HCT116 (cell line): Measurements from ENCODE around the gene TDRD9. TPM values are rescaled to one million over a fixed set of nuclear protein-coding genes. Genes with fewer than 3 reads are reported as not detected.

Source experiments
- ATAC-seq: fragments of 200-7000 bp; cut with Tn5 transposase; 2 replicates; pipeline ENCODE4 v1.9.1; 2020; ENCODE audit warnings: mild to moderate bottlenecking, moderate library complexity
- BruUV-seq: library from RNA; stranded (reverse); fragments of 400-500 nt; replicated peaks from 2 replicates; lab custom pipeline; 2021; lab: Mats Ljungman, UMichigan
- CTCF ChIA-PET: fragments of 300-600 bp; sonication (Branson Sonifier 250); formaldehyde crosslinking; loops from one replicate; lab custom pipeline; 2021; ENCODE audit warnings: antibody characterized with exemption; lab: Charles Lee
- POLR2A ChIA-PET: fragments of 300-600, 350-600 bp; sonication (Branson Sonifier 250); formaldehyde crosslinking; loops from one replicate; lab custom pipeline; 2021; ENCODE audit warnings: antibody characterized with exemption; lab: Charles Lee
- RAD21 ChIA-PET, 2 experiments: fragments of 300-600 bp; sonication (Branson Sonifier 250); formaldehyde crosslinking; loops; one replicate each; lab custom pipeline; 2023; ENCODE audit warnings: low total read pairs in 2 of 2; ENCODE audit not compliant: uncharacterized antibody in 2 of 2, unreplicated experiment in 2 of 2, low non-redundant PET in 1 of 2; lab: Charles Lee
- DNase-seq: peaks from one replicate; pipeline ENCODE4 v3.0.0-alpha.2; 2010; ENCODE audit warnings: low read depth, low spot score
- H2AFZ ChIP-seq: fragments of 200-600 bp; shearing (Covaris generic), sonication (generic); 2 replicates; pipeline ENCODE4 v1.6.1; 2017; ENCODE audit warnings: low read depth, mixed run types, mixed read lengths, antibody characterized with exemption, low read length; ENCODE audit not compliant: poor library complexity, severe bottlenecking
- H3K27ac ChIP-seq: 2 replicates; pipeline ENCODE4 v1.5.1; 2012; ENCODE audit warnings: low read depth, low read length
- H3K27me3 ChIP-seq: fragments of 200-600 bp; sonication (generic); 2 replicates; pipeline ENCODE4 v1.6.1; 2016; ENCODE audit warnings: mixed run types, low read length, mixed read lengths; ENCODE audit not compliant: insufficient read depth
- H3K36me3 ChIP-seq, 2 experiments: fragments of 200-500 bp in 1 of 2; fragments of 200-600 bp in 1 of 2; sonication (Bioruptor generic) in 1 of 2; sonication (generic) in 1 of 2; 2 replicates each; pipeline versions ENCODE4 v1.5.1 to v1.6.1; 2014 to 2016; ENCODE audit warnings: low read length in 2 of 2, inconsistent platforms in 1 of 2, mixed read lengths in 1 of 2, mixed run types in 1 of 2; ENCODE audit not compliant: insufficient read depth in 2 of 2, control insufficient read depth in 1 of 2
- H3K4me1 ChIP-seq, 2 experiments: fragments of 200-600 bp in 1 of 2; sonication (generic) in 1 of 2; 2 replicates each; pipeline versions ENCODE4 v1.5.1 to v1.6.1; 2012 to 2017; ENCODE audit warnings: low read length in 2 of 2, inconsistent platforms in 1 of 2, mild to moderate bottlenecking in 1 of 2, mixed read lengths in 1 of 2, mixed run types in 1 of 2, moderate library complexity in 1 of 2; ENCODE audit not compliant: insufficient read depth in 2 of 2, control insufficient read depth in 1 of 2
- H3K4me2 ChIP-seq: fragments of 200-600 bp; sonication (generic); 2 replicates; pipeline ENCODE4 v1.6.1; 2017; ENCODE audit warnings: mixed run types, low read length, mixed read lengths
- H3K4me3 ChIP-seq, 2 experiments: fragments of 200-600 bp in 1 of 2; sonication (generic) in 1 of 2; replicated peaks in 1 of 2; 2 replicates each; pipeline ENCODE4 v1.5.1; 2011 to 2016; ENCODE audit warnings: low read length in 2 of 2, control low read depth in 1 of 2, low read depth in 1 of 2, mild to moderate bottlenecking in 1 of 2, mixed read lengths in 1 of 2, mixed run types in 1 of 2
- H3K79me2 ChIP-seq: fragments of 200-600 bp; sonication (generic); 2 replicates; pipeline ENCODE4 v1.6.1; 2017; ENCODE audit warnings: mild to moderate bottlenecking, mixed run types, low read length, moderate library complexity, mixed read lengths; ENCODE audit not compliant: insufficient read depth
- H3K9ac ChIP-seq: fragments of 200-600 bp; sonication (generic); 2 replicates; pipeline ENCODE4 v1.6.1; 2016; ENCODE audit warnings: low read length, mixed read lengths
- H3K9me2 ChIP-seq: fragments of 200-600 bp; sonication (generic), shearing (Covaris generic); 2 replicates; pipeline ENCODE4 v1.6.1; 2017; ENCODE audit warnings: mixed run types, mild to moderate bottlenecking, moderate library complexity; ENCODE audit not compliant: insufficient read depth
- H3K9me3 ChIP-seq, 2 experiments: fragments of 200-500 bp in 1 of 2; fragments of 200-600 bp in 1 of 2; sonication (Bioruptor generic) in 1 of 2; sonication (generic) in 1 of 2; 2 replicates each; pipeline ENCODE4 v1.6.1; 2014 to 2017; ENCODE audit warnings: low read length in 2 of 2, mixed read lengths in 2 of 2, inconsistent platforms in 1 of 2, low read depth in 1 of 2, mild to moderate bottlenecking in 1 of 2, mixed run types in 1 of 2, moderate library complexity in 1 of 2; ENCODE audit not compliant: control insufficient read depth in 1 of 2, insufficient read depth in 1 of 2
- H4K20me1 ChIP-seq: fragments of 200-600 bp; sonication (generic), shearing (Covaris generic); 2 replicates; pipeline ENCODE4 v1.6.1; 2017; ENCODE audit warnings: mixed run types, mild to moderate bottlenecking, moderate library complexity; ENCODE audit not compliant: insufficient read depth
- CBX3 ChIP-seq: IDR thresholded peaks from 2 replicates; pipeline ENCODE4 v1.6.1; 2012; ENCODE audit warnings: low read depth
- CEBPB ChIP-seq: IDR thresholded peaks from 2 replicates; pipeline ENCODE4 v1.6.1; 2012; ENCODE audit warnings: low read depth
- CTCF ChIP-seq, 3 experiments: fragments of 200-600 bp in 1 of 3; sonication (generic) in 1 of 3; IDR thresholded peaks in 2 of 3; conservative IDR thresholded peaks in 1 of 3; 2 replicates each; pipeline ENCODE4 v1.5.1; 2012 to 2017; ENCODE audit warnings: low read depth in 2 of 3, low read length in 2 of 3, antibody characterized with exemption in 1 of 3, borderline replicate concordance in 1 of 3, control low read depth in 1 of 3, mild to moderate bottlenecking in 1 of 3, mixed read lengths in 1 of 3, mixed run types in 1 of 3, moderate library complexity in 1 of 3; ENCODE audit not compliant: insufficient read depth in 1 of 3
- EGR1 ChIP-seq: IDR thresholded peaks from 2 replicates; pipeline ENCODE4 v1.6.1; 2012; ENCODE audit warnings: low read depth
- EZH2phosphoT487 ChIP-seq: fragments of 200-600 bp; IDR thresholded peaks from 2 replicates; pipeline ENCODE4 v1.6.1; 2018; ENCODE audit warnings: antibody characterized with exemption, borderline replicate concordance
- FOSL1 ChIP-seq: IDR thresholded peaks from 2 replicates; pipeline ENCODE4 v1.6.1; 2012; ENCODE audit warnings: low read depth
- POLR2AphosphoS5 ChIP-seq: IDR thresholded peaks from 2 replicates; pipeline ENCODE4 v1.6.1; 2011; ENCODE audit warnings: mild to moderate bottlenecking, low read depth, low read length, moderate library complexity
- REST ChIP-seq: IDR thresholded peaks from 2 replicates; pipeline ENCODE4 v1.6.1; 2012; ENCODE audit warnings: low read depth
- SRF ChIP-seq: IDR thresholded peaks from 2 replicates; pipeline ENCODE4 v1.6.1; 2012; ENCODE audit warnings: low read depth
- YY1 ChIP-seq: IDR thresholded peaks from 2 replicates; pipeline ENCODE4 v1.6.1; 2011; ENCODE audit warnings: low read length, low read depth, moderate library complexity, mild to moderate bottlenecking; ENCODE audit not compliant: insufficient replicate concordance; ENCODE audit errors: extremely low read depth
- ZBTB33 ChIP-seq: IDR thresholded peaks from 2 replicates; pipeline ENCODE4 v1.6.1; 2011; ENCODE audit warnings: mild to moderate bottlenecking, low read length, moderate library complexity; ENCODE audit not compliant: insufficient replicate concordance; ENCODE audit errors: extremely low read depth
- ZNF274 ChIP-seq: fragments of 200-500 bp; sonication (Bioruptor generic); IDR thresholded peaks from 2 replicates; pipeline ENCODE4 v1.6.1; 2014; ENCODE audit warnings: mild to moderate bottlenecking, low read depth, low read length, inconsistent platforms
- intact Hi-C: fragments of 100-400 bp; cut with micrococcal nuclease; formaldehyde crosslinking; loops from 2 replicates; pipeline ENCODE4 v1.10.0; 2022
- total RNA-seq: library from RNA; stranded (reverse); gene quantifications from one replicate; pipeline ENCODE4 v1.2.1, GENCODE V29; 2021; ENCODE audit not compliant: unreplicated experiment

Gene TDRD9
- total RNA-seq, 1 experiment from 2014 or later = not detected

GRCh38 chr14:103908580-103908979, 19.7 kb upstream of the TDRD9 start (continued):
- no peak for TF ChIP-seq CTCF (IDR thresholded peaks at IDR 0.05 in 2 of 3, conservative IDR thresholded peaks at IDR 0.05 in 1 of 3; ENCODE audit: borderline replicate concordance in 1 of 3, insufficient read depth in 1 of 3, low read depth in 2 of 3, low read length in 2 of 3)
- no peak for TF ChIP-seq EGR1
- no peak for TF ChIP-seq YY1
- TF ChIP-seq, all 23 proteins: peak for 0

- ATAC-seq (no peak), DNase-seq (no peak)
- Histone ChIP-seq H4K20me1 (peaks cover 4% of the 10 kb centered on the region; the same call in 1 of the 2 replicates), H3K4me2 (peak overlapping the region; percentile 49), H3K9me3 (no peaks in the 10 kb centered on the region), H3K27me3 (no peaks in the 10 kb centered on the region), H3K36me3 (peaks cover 23 to 24% of the 10 kb centered on the region in 2 experiments; a peak in 3 of 4 replicates), H2AFZ (no peak overlapping the region), H3K79me2 (peaks cover 13% of the 10 kb centered on the region; the same call in 1 of the 2 replicates), H3K9me2 (no peaks in the 10 kb centered on the region), H3K4me1 (peaks cover 5 to 11% of the 10 kb centered on the region in 2 experiments; a peak in 3 of 4 replicates), H3K27ac (peak overlapping the region; percentile 49), H3K4me3 (0 out of 4 replicates have a peak overlapping the region, but pooled peaks of 1 of the 2 experiments have one; percentile 4), H3K9ac (peak overlapping the region; percentile 29)
- BruUV-seq = no TSS peak
- CTCF ChIA-PET = interaction anchor here (0.8 to 1.7 kb wide), 8 partner anchors 9 to 101 kb away, joined by 3 to 25 read pairs (median 4); partner anchors contain the start of gene RD3L
- RAD21 ChIA-PET = interaction anchor here (0.9 to 1.1 kb wide), 4 partner anchors 63 to 101 kb away, joined by 3 to 5 read pairs (median 4); partner anchors contain the start of gene PPP1R13B (in 1 of the 2)
- POLR2A ChIA-PET = interaction anchor here (1.0 kb wide), 1 partner anchor 13 kb away, joined by 3 read pairs; no protein-coding TSS in a partner anchor
- intact Hi-C loops = loop anchor here (1.0 to 10.0 kb wide), 4 partner anchors 8 to 335 kb away; no protein-coding TSS in a partner anchor
- no peak for TF ChIP-seq CEBPB
- TF ChIP-seq REST = no peak
- TF ChIP-seq POLR2AphosphoS5 = no peak
- no peak for TF ChIP-seq FOSL1
- TF ChIP-seq ZBTB33 = no peak
- no peak for TF ChIP-seq SRF
- no peak for TF ChIP-seq EZH2phosphoT487
- no peak for TF ChIP-seq ZNF274
- TF ChIP-seq CBX3 = no peak
- TF ChIP-seq YY1 = no peak
Observed at GRCh38 chr14:103909531-103910261, 18.6 kb upstream of the TDRD9 start.
